ENCODE results near the gene OXSM. TPM values are rescaled to one million over a fixed set of nuclear protein-coding genes. Genes with fewer than 3 reads are reported as not detected.
A peak's percentile ranks its signal among the peaks of the same experiment; 100 is the strongest.

The OXSM gene
- total RNA-seq, 2 donors from 2014 or later = 18.2 to 19.9 TPM

DNA sequence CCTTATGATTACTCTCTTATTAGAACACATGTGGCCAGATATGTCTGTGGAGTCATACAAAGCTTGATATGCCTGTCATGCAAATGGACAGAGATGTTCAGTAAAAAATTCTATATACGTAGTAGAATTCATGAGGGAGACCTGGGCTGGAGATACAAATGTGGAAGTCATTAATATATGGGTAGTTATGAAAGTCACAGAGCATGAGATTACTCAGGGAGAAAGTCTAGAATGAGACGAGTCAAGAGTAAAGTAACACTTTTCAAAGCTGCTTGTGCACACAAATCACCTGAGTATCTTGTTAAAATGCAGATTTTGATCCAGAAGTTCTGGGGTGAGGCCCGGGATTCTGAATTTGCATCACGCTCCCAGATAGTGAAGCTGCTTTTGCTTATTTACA is 28.4 kb downstream of the OXSM start:
- ATAC-seq (replicated peaks in 1 of 2) = no peak

DNA sequence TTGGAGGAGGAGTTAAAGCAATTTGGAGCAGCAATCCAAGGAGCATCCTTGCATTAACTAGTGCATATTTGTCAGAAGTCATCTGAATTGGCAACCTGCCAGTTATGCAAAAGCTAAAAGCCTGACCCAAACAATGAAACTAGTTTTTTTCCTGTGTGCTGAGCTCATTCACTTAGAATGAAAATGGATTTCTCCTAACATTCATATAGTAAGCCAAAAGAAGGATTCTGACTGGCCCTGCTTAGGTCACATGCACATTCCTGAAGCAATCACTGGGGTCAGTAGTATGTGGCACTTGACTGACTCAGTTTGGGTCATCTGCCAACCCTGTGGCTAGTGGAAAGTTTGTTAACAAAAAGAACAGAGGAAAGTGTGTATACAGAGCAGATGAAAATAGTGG is 30.5 kb downstream of the OXSM start:
- peaks cover 21% of the 10 kb centered on the region for H3K27me3 Mint-ChIP-seq (ENCODE audit: low read depth)
- no peaks in the 10 kb centered on the region for H3K36me3 Mint-ChIP-seq (ENCODE audit: insufficient read depth in 2 of 2)
- ATAC-seq (replicated peaks in 1 of 2) (peak; percentile 59 to 68), DNase-seq (no peak)
- no peak overlapping the region for H3K27ac Mint-ChIP-seq
- H3K4me1 Mint-ChIP-seq (ENCODE audit: low read depth) = no peaks in the 10 kb centered on the region
- no peaks in the 10 kb centered on the region for H3K9me3 Mint-ChIP-seq
- H3K4me3 Mint-ChIP-seq = no peak overlapping the region

More for the DNA sequence above, 28.4 kb downstream of the OXSM start:
- Mint-ChIP-seq H3K4me1 (ENCODE audit: low read depth) (no peaks in the 10 kb centered on the region), H3K9me3 (no peaks in the 10 kb centered on the region), H3K27ac (no peak overlapping the region), H3K36me3 (ENCODE audit: insufficient read depth in 2 of 2) (no peaks in the 10 kb centered on the region), H3K27me3 (ENCODE audit: low read depth) (peaks cover 27% of the 10 kb centered on the region), H3K4me3 (no peak overlapping the region)
- DNase-seq = no peak

DNA sequence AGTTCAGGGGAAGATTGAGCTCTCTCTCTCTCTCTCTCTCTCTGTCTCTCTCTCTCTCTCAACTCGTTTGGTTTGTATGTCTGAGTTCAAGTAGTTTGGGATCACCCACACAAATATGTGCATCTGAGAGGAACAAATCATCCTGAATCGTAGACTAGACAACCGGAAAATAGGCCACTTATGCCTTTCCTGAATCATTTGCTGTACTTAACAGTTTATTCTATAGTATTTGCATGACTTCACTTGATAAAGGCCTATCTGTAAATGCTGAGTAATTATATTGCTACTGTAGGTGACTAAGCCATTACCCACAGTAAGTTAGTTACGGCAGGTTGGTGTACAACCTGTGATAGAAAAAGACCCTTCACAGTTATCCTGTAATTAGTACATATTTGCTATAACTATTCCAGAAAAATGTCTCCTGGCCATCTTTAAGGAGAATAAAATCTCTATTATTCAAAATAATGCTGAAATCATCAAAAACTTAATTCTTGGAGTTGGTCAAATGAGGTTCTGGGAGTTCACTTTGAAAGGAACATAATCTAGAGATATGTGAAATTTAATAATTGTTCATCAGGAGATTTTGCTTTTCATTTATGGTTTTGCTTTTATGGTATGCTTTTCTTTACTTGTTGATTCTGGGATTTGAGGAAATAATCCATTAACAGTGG is 31.1 kb downstream of the OXSM start:
- no peak overlapping the region for H3K4me3 Mint-ChIP-seq
- H3K27me3 Mint-ChIP-seq (ENCODE audit: low read depth) = peaks cover 19% of the 10 kb centered on the region
- H3K4me1 Mint-ChIP-seq (ENCODE audit: low read depth) = peaks cover 3% of the 10 kb centered on the region
- no peak overlapping the region for H3K27ac Mint-ChIP-seq
- no peaks in the 10 kb centered on the region for H3K9me3 Mint-ChIP-seq
- ATAC-seq (replicated peaks in 1 of 2) = no peak
- DNase-seq = no peak
- H3K36me3 Mint-ChIP-seq (ENCODE audit: insufficient read depth in 2 of 2) = no peaks in the 10 kb centered on the region

DNA sequence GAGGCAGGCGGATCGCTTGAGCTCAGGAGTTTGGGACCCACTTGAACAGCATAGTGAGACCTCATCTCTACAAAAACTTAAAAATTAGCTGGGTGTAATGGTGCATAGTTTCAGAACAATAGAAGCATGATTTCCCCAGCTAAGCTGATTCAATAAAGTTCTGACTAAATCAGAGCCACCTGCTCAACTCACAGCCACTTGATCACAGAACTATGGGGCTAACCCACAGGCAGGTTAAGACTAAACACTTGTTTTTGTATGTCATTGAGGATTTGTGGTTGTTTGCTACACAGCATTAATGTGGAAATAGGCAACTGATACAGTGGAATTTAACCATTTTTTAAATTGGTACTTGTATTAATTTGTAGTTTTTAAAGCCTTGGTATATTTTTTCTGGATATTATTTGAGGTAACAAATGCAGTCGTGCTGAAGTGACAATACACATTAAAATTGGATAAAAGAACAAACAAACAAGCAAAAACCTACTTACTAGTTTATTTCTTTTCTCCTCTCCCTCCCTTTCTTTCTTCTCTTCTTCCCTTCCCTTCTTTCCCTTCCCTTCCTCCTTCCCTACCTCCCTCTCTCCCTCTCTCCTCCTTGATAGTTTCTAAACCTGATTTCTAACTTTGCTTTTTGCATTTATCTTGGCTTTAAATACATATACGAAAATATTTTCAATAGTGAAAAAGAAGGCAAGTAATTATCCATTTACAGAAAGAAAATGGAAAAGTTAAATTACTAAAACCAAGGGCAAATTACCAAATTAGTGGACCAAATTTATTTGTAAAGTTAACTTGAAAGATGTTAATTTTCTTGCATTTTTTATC is 32.1 kb downstream of the OXSM start:
- ATAC-seq (replicated peaks in 1 of 2) (no peak), DNase-seq (no peak)
- H3K4me3 Mint-ChIP-seq = no peak overlapping the region
- peaks cover 10% of the 10 kb centered on the region for H3K4me1 Mint-ChIP-seq (ENCODE audit: low read depth)
- no peaks in the 10 kb centered on the region for H3K36me3 Mint-ChIP-seq (ENCODE audit: insufficient read depth in 2 of 2)
- H3K9me3 Mint-ChIP-seq = no peaks in the 10 kb centered on the region
- H3K27me3 Mint-ChIP-seq (ENCODE audit: low read depth) = peaks cover 9% of the 10 kb centered on the region
- H3K27ac Mint-ChIP-seq = no peak overlapping the region

DNA sequence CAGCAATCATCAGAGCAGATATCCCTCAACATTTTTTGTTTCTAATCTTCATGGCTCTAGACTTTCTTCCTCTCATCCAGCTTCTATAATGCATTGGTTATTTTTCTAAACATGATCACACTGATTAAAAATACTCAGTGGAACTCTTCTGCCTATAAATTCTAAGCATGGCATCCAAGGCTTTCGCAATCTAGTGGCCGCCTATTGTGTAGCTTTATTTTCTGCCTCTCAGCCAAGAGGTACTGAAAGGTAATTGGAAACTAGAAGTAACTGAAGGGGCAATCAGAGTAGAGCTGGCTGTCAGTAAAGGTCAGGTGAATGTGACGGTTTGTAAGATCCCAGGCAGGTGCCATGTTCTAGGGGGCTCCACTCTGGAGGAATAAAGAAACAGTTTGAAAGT is 33.4 kb downstream of the OXSM start:
- H3K4me3 Mint-ChIP-seq = no peak overlapping the region
- DNase-seq (no peak), ATAC-seq (replicated peaks in 1 of 2) (no peak)
- H3K27ac Mint-ChIP-seq = no peak overlapping the region
- H3K9me3 Mint-ChIP-seq = no peaks in the 10 kb centered on the region
- H3K4me1 Mint-ChIP-seq (ENCODE audit: low read depth) = peaks cover 10% of the 10 kb centered on the region
- H3K27me3 Mint-ChIP-seq (ENCODE audit: low read depth) = peaks cover 6% of the 10 kb centered on the region
- no peaks in the 10 kb centered on the region for H3K36me3 Mint-ChIP-seq (ENCODE audit: insufficient read depth in 2 of 2)

DNA sequence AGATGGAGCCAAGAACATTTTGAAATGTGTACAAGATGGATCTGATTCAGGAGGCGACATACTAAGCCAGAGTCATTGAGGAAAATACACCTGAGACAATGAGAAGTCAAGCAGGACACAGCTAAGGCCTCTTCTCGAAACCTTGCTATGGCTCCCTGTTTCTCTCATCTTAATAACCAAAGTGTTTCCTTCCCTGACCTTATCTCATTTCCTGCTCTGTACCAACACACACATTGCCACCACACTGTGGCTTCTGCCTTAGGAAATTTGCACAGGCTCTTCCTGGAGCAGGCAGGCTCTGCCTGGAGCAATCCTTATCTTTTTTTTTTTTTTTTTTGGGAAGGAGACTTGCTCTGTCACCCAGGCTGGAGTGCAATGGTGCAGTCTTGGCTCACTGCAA is 36.6 kb downstream of the OXSM start:
- ATAC-seq (replicated peaks in 1 of 2) (no peak), DNase-seq (no peak)
- H3K27ac Mint-ChIP-seq = no peak overlapping the region
- peaks cover 6% of the 10 kb centered on the region for H3K27me3 Mint-ChIP-seq (ENCODE audit: low read depth)
- H3K9me3 Mint-ChIP-seq = peaks cover 0 to 2% of the 10 kb centered on the region in 2 donors
- no peaks in the 10 kb centered on the region for H3K36me3 Mint-ChIP-seq (ENCODE audit: insufficient read depth in 2 of 2)
- H3K4me1 Mint-ChIP-seq (ENCODE audit: low read depth) = peaks cover 10% of the 10 kb centered on the region
- no peak overlapping the region for H3K4me3 Mint-ChIP-seq

DNA sequence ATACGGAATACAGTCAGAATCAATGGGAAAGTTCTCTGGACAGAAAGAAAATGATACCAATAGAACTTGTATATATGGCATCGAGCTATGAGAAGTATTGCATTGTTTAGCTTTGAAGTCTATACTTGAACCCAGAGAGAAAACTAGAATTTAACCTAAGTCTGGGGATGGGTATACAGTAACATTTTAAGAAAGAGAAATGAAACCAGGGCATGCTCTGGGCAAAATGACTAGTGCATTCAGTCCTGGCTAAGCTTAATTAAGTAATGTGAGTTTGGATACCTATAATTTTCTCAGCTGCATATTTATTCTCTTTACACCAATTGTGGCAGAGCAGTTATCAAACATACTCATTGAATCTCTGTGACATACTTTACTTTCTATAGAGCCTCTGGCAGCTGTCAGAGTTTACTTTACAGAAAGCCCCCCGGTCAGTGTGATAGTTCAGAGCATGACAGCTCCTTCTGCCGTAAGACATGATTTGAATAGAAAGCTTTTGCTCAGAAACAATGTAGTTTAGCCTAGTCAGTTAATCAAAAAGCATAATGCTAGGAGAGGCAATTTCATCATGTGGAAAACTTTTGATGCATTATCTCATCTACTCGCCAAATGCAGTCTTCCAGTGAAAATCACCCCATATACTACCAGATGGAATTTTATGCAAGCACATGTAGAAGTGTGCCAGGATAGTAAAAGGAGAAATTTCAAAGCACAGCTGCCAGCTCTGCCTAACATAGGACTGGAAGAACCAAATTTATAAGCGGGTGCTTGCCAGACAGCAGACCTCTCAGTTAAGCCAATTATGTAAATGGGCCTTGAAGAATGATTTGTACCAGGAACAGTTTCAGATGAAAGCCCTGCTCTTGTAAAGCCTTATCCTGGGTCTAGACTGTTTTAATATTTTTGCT is 40.7 kb downstream of the OXSM start:
- no peaks in the 10 kb centered on the region for H3K36me3 Mint-ChIP-seq (ENCODE audit: insufficient read depth in 2 of 2)
- DNase-seq = no peak
- ATAC-seq (replicated peaks in 1 of 2) = no peak
- H3K4me3 Mint-ChIP-seq = no peak overlapping the region
- H3K4me1 Mint-ChIP-seq (ENCODE audit: low read depth) = peaks cover 10% of the 10 kb centered on the region
- H3K27me3 Mint-ChIP-seq (ENCODE audit: low read depth) = peaks cover 12% of the 10 kb centered on the region
- H3K9me3 Mint-ChIP-seq = peaks cover 0 to 2% of the 10 kb centered on the region in 2 donors
- H3K27ac Mint-ChIP-seq = no peak overlapping the region

DNA sequence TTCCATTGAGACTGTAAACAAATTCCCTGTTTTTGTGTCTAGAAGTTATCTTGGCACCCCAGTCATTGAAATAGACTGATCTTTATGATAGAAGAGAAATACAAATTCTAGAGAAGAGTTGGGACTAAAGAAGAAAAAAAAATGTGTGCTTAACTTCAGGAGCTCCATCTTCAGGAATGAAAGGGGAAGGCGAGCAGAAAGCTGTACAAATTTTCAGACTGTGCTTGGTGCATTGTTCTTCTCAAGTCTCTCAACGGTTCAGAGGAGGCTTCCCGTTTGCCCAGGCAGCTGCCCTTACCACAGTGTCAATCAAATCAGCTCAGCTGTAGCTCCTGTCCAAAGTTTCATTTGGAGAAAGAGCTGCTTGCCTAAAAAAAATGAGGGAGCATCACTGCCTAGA is 41.7 kb downstream of the OXSM start:
- Mint-ChIP-seq H3K36me3 (ENCODE audit: insufficient read depth in 2 of 2) (no peaks in the 10 kb centered on the region), H3K4me3 (no peak overlapping the region), H3K9me3 (peaks cover 0 to 2% of the 10 kb centered on the region in 2 donors), H3K27me3 (ENCODE audit: low read depth) (peaks cover 12% of the 10 kb centered on the region), H3K4me1 (ENCODE audit: low read depth) (peaks cover under 1% of the 10 kb centered on the region), H3K27ac (no peak overlapping the region)
- DNase-seq (no peak), ATAC-seq (replicated peaks in 1 of 2) (no peak)

DNA sequence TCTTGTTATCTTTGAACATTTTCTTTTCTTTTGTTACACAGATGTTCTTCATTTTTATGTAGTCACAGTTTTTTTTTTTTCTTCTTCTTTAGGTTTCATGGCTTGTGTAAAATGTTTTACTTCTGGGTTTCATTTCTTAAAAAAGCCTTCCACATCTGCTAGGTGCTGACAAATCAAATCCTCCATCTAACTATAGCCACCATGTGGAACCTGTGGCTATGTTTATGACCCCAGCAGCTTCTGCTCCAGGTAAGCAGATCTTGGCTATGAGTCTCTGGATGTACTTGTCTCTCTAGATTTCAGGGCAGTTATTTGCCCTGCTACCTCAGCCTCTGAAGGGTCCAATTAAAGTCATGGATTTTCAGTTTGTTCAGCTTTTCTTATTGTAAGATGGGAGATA is 44.5 kb downstream of the OXSM start:
- Mint-ChIP-seq H3K4me3 (no peak overlapping the region), H3K27ac (no peak overlapping the region), H3K27me3 (ENCODE audit: low read depth) (peaks cover 12% of the 10 kb centered on the region), H3K36me3 (ENCODE audit: insufficient read depth in 2 of 2) (peaks cover 0 to 2% of the 10 kb centered on the region in 2 donors), H3K4me1 (ENCODE audit: low read depth) (no peaks in the 10 kb centered on the region), H3K9me3 (peaks cover 0 to 2% of the 10 kb centered on the region in 2 donors)
- DNase-seq = no peak
- no peak for ATAC-seq (replicated peaks in 1 of 2)

DNA sequence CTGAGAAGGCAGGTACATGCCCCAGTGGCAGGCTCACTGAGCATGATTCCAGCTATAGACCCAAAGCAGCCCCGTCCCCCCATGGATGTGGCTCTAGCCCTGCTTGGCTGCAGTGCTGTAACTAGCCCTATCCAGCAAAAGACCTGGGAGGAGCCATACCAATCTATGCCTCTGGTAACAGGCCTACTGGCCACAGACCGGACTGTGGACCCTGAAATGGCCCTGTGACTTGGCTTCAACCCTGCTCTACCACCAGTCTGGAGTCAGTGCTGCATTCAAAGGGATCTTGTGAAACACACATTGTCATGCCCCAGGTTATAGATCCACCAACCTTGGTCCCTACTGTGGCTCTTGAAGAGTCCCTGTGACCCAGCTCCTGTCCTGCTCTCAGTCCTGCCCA is 46.7 kb downstream of the OXSM start:
- H3K9me3 Mint-ChIP-seq = peaks cover 0 to 2% of the 10 kb centered on the region in 2 donors
- H3K27me3 Mint-ChIP-seq (ENCODE audit: low read depth) = peaks cover 16% of the 10 kb centered on the region
- no peak overlapping the region for H3K27ac Mint-ChIP-seq
- H3K4me1 Mint-ChIP-seq (ENCODE audit: low read depth) = no peaks in the 10 kb centered on the region
- H3K4me3 Mint-ChIP-seq = no peak overlapping the region
- no peak for ATAC-seq (replicated peaks in 1 of 2)
- DNase-seq = no peak
- H3K36me3 Mint-ChIP-seq (ENCODE audit: insufficient read depth in 2 of 2) = peaks cover 0 to 2% of the 10 kb centered on the region in 2 donors

DNA sequence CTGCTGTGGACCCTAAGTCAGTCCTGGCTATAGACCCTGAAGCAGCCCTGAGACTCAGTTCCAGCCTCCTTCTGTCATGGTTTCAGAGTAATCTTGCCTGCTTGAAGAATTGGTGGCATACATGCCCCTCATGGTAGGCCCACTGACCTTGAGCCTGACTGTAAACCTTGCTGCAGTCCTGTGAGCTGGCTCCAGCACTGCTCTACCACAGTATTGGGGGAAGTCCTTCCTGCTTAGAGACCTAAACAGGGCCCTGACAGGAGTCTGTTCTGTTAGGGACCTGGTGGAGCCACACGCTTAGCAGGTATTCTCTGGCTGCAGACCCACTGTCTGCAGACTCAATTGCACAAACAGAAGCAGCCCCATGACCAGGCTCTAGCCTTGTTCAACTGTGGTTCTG is 47.1 kb downstream of the OXSM start:
- Mint-ChIP-seq H3K27ac (no peak overlapping the region), H3K27me3 (ENCODE audit: low read depth) (peaks cover 16% of the 10 kb centered on the region), H3K9me3 (peaks cover 0 to 2% of the 10 kb centered on the region in 2 donors), H3K4me3 (no peak overlapping the region), H3K36me3 (ENCODE audit: insufficient read depth in 2 of 2) (peaks cover 0 to 2% of the 10 kb centered on the region in 2 donors), H3K4me1 (ENCODE audit: low read depth) (no peaks in the 10 kb centered on the region)
- ATAC-seq (replicated peaks in 1 of 2) = no peak
- DNase-seq = no peak

DNA sequence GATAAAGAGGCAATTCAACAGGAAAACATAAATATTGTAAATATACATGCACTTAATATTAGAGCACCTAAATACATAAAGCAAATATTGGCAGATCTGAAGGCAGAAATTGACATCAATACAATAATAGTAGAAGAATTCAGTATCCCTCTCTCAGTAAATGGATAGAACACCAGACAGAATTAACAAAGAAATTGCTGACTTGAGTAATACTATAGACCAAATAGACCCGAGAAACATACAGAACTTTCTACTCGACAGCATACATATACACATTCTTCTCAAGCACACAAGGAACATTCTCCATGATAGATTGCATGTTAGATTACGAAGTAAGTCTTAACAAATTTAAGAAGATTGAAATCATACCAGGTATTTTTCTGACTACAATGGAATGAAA is 50.2 kb downstream of the OXSM start:
- no peak overlapping the region for H3K27ac Mint-ChIP-seq
- H3K36me3 Mint-ChIP-seq (ENCODE audit: insufficient read depth in 2 of 2) = peaks cover 0 to 2% of the 10 kb centered on the region in 2 donors
- H3K4me3 Mint-ChIP-seq = no peak overlapping the region
- DNase-seq = no peak
- no peaks in the 10 kb centered on the region for H3K4me1 Mint-ChIP-seq (ENCODE audit: low read depth)
- H3K27me3 Mint-ChIP-seq (ENCODE audit: low read depth) = peaks cover 9% of the 10 kb centered on the region
- peaks cover 0 to 2% of the 10 kb centered on the region in 2 donors for H3K9me3 Mint-ChIP-seq
- ATAC-seq (replicated peaks in 1 of 2) = no peak

DNA sequence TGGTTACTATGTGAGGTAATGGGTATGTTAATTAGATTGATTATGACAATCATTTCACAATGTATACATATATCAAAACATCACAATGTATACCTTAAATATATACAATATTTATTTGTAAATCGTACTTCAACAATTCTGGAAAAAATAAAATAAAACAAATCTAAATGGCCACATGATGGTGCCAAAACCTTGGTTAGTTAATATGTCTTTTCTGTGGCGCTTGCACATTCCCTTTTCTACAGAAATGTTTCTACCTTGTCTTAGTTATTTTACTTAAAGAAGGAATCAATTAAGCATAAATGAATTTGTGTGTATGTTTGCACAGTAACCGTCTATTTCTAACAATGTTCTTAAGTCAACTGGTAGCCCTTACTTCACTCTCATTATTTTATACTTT is 53.4 kb downstream of the OXSM start:
- no peaks in the 10 kb centered on the region for H3K9me3 Mint-ChIP-seq
- H3K4me3 Mint-ChIP-seq = no peak overlapping the region
- H3K27me3 Mint-ChIP-seq (ENCODE audit: low read depth) = peaks cover 5% of the 10 kb centered on the region
- H3K36me3 Mint-ChIP-seq (ENCODE audit: insufficient read depth in 2 of 2) = no peaks in the 10 kb centered on the region
- no peak overlapping the region for H3K27ac Mint-ChIP-seq
- no peaks in the 10 kb centered on the region for H3K4me1 Mint-ChIP-seq (ENCODE audit: low read depth)
- ATAC-seq (replicated peaks in 1 of 2) (no peak), DNase-seq (no peak)

Data from activated T-cell treated with anti-CD3 and anti-CD28 coated beads, Interleukin-2, amount 50 U/mL, for 72 hours (primary cell).